Ovary (tissue), 9 donors: Measurements from ENCODE around the gene BICRAL. TPM values are rescaled to one million over a fixed set of nuclear protein-coding genes. Genes with fewer than 3 reads are reported as not detected.

ENCODE experiments used
- DNase-seq, 5 donors: peaks; one replicate each; pipeline ENCODE4 v3.0.0-alpha.2; 2019 to 2020
- H3K27ac ChIP-seq, 2 donors: fragments of 200-600 bp; one replicate each; pipeline versions ENCODE4 v1.5.1 to v1.8.0; 2019 to 2022
- H3K27me3 ChIP-seq: fragments of 200-600 bp; one replicate; pipeline ENCODE4 v1.8.0; 2022
- H3K36me3 ChIP-seq: fragments of 200-600 bp; sonication (generic); one replicate; pipeline ENCODE4 v1.5.1; 2019
- H3K4me1 ChIP-seq: one replicate; pipeline ENCODE4 v1.8.1; 2013; ENCODE audit warnings: mild to moderate bottlenecking, moderate library complexity; ENCODE audit not compliant: insufficient read depth
- H3K4me3 ChIP-seq: fragments of 200-600 bp; sonication (generic); one replicate; pipeline ENCODE4 v1.5.1; 2017
- H3K9me3 ChIP-seq, 2 donors: fragments of 200-600 bp in 1 of 2; sonication (generic) in 1 of 2; one replicate each; pipeline versions ENCODE4 v1.5.1 to v1.8.1; 2013 to 2019; ENCODE audit warnings: mild to moderate bottlenecking in 1 of 2, moderate library complexity in 1 of 2
- CTCF ChIP-seq, 3 donors: fragments of 450-650 bp in 2 of 3; fragments of 200-600 bp in 1 of 3; IDR thresholded peaks; one replicate each; pipeline versions ENCODE4 v1.5.1 to v1.8.0; 2016 to 2022; ENCODE audit warnings: antibody characterized with exemption in 3 of 3, mild to moderate bottlenecking in 1 of 3
- EP300 ChIP-seq: sonication (generic); formaldehyde crosslinking; IDR thresholded peaks from one replicate; pipeline ENCODE4 v1.6.1; 2017; ENCODE audit warnings: antibody characterized with exemption
- POLR2A ChIP-seq: fragments of 450-650 bp; IDR thresholded peaks from one replicate; pipeline ENCODE4 v1.6.1; 2017; ENCODE audit warnings: antibody characterized with exemption, mild to moderate bottlenecking, moderate library complexity
- WGBS, 3 donors: extraction: QIAGEN DNeasy Blood & Tissue Kit in 1 of 3; methylation state at CpG; one replicate each; pipeline versions ENCODE4 v1.1.5 to v1.1.7; 2013 to 2017; 5-methylcytosine and 5-hydroxymethylcytosine counted together
- intact Hi-C, 4 donors: fragments of 100-400 bp; cut with DNase I; formaldehyde crosslinking; loops; one replicate each; pipeline versions ENCODE4 v1.11.0 to v1.15.1; 2022 to 2023
- polyA plus RNA-seq, 2 donors: library from polyadenylated mRNA; stranded (reverse); fragments of 200-250 nt in 1 of 2; fragments of 350-450 nt in 1 of 2; fragmentation: Illumina TruSeq in 1 of 2; extraction: RNeasy Lipid Tissue Mini Kit (QIAGEN cat#74804) in 1 of 2; gene quantifications; one replicate each; pipeline ENCODE4 v1.2.3, GENCODE V29; 2013 to 2014
- total RNA-seq, 7 donors: library from RNA; depleted of rRNA in 2 of 7; stranded (reverse); fragments of >200 nt in 2 of 7; fragmentation: NEBNext Ultra II Directional in 3 of 7; extraction: Animal tissue kit (Norgen Biotek cat#: 25700) in 3 of 7; gene quantifications; one replicate each; pipeline versions ENCODE4 v1.1.0 to v1.2.4, GENCODE V29; 2016 to 2023
- donor health status: DM: no; HTN: no; CAD: no; lungs with moderate emphysema.
- donor health status: DM: no; HTN: no; CAD: no.
- donor health status: Bipolar disorder and iron deficiency.
- donor health status: DM: yes; HTN: yes; CAD: no.
- donor health status: DM: no; HTN: no; CAD: no.
- donor health status: DM: yes; HTN: yes; CAD: no.

Gene BICRAL
- total and polyA plus RNA-seq, 9 donors: 10.5 to 27.1 (median 24.9) TPM

DNA sequence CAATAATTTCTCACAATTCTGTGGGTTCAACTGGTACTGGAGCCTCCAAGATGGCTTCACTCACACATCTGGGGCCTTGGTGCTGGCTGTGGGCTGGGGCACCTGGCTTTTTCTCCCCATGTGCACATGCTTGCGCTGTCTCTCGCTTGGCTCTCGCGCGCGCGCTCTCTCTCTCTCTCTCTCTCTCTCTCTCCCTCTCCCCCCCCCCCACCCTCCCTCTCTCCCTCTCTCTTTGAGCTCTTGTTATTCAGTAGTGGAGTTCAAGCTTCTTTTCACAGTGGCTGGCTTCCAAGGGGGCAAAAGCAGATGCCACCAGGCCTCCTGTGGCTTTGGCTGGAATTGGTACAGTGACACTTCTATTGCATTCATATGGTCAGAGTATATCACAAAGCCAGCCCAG is 25.1 kb upstream of the BICRAL start:
- no peak for DNase-seq
- Histone ChIP-seq H3K4me1 (peaks cover 3% of the 10 kb centered on the region), H3K4me3 (no peak overlapping the region), H3K36me3 (no peaks in the 10 kb centered on the region), H3K27me3 (no peaks in the 10 kb centered on the region), H3K27ac (no peak overlapping the region), H3K9me3 (no peaks in the 10 kb centered on the region)
- 91 to 95% (median 94%) methylated on average over 7 of the region's 7 CpGs for WGBS, 3 donors
- intact Hi-C loops: no loop called here
- TF ChIP-seq EP300 (no peak), POLR2A (no peak), CTCF (IDR thresholded peaks at IDR 0.05) (no peak)

- 84 to 94% (median 92%) methylated on average over 3 of the region's 3 CpGs for WGBS, 3 donors
- H3K4me3 ChIP-seq: no peak overlapping the region
- no peak overlapping the region for H3K27ac ChIP-seq
- no peak for DNase-seq
- TF ChIP-seq CTCF (IDR thresholded peaks at IDR 0.05): no peak
- no peak for TF ChIP-seq EP300
- TF ChIP-seq POLR2A: no peak
- H3K9me3 ChIP-seq: no peaks in the 10 kb centered on the region
- no peaks in the 10 kb centered on the region for H3K36me3 ChIP-seq
- intact Hi-C loops: no loop called here
- no peaks in the 10 kb centered on the region for H3K4me1 ChIP-seq
- H3K27me3 ChIP-seq: no peaks in the 10 kb centered on the region
Observed at GRCh38 chr6:42758756-42759430, 23.0 kb upstream of the BICRAL start.

DNA sequence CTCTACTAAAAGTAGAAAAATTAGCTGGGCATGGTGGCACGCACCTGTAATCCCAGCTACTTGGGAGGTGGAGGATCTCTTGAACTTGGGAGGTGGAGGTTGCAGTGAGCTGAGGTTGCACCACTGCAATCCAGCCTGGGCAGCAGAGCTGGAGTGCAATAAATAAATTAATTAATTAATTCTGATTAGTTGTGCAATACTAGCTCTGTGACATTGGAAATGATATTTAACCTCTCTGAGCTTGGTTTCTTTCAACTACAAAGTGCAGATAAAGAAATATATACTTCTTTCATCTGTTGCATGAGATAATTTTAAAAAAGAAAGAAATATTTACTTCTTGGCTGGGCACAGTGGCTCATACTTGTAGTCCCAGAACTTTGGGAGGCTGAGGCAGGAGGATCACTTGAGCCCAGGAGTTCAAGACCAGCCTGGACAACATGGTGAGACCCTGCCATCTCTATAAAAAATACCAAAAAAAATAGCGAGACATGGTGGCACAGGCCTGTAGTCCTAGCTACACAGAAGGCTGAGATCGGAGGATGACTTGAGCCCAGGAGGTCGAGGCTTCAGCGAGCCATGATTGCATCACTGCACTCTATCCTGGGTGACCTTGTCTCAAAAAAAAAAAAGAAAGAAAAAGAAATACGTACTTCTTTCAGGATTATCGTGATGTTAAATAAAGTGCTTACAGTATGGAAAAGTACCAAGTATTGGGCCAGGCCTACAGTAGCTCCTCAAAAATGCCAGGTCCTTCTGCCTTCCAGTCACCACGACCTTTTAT is 20.4 kb upstream of the BICRAL start:
- Histone ChIP-seq H3K4me3 (no peak overlapping the region), H3K9me3 (no peaks in the 10 kb centered on the region), H3K4me1 (no peaks in the 10 kb centered on the region), H3K36me3 (no peaks in the 10 kb centered on the region), H3K27me3 (no peaks in the 10 kb centered on the region), H3K27ac (no peak overlapping the region)
- intact Hi-C loops: no loop called here
- DNase-seq: no peak
- no peak for TF ChIP-seq CTCF (IDR thresholded peaks at IDR 0.05)
- no peak for TF ChIP-seq POLR2A
- TF ChIP-seq EP300: no peak
- 85 to 91% (median 86%) methylated on average over 8 of the region's 8 CpGs for WGBS, 3 donors

- DNase-seq: no peak
- Histone ChIP-seq H3K9me3 (no peaks in the 10 kb centered on the region), H3K4me1 (no peaks in the 10 kb centered on the region), H3K27me3 (no peaks in the 10 kb centered on the region), H3K27ac (no peak overlapping the region), H3K4me3 (no peak overlapping the region), H3K36me3 (no peaks in the 10 kb centered on the region)
- intact Hi-C loops: no loop called here
- TF ChIP-seq EP300 (no peak), CTCF (IDR thresholded peaks at IDR 0.05) (no peak), POLR2A (no peak)
- WGBS, 3 donors: 92 to 98% (median 97%) methylated on average over 3 of the region's 3 CpGs
Observed at GRCh38 chr6:42762426-42762859, 19.4 kb upstream of the BICRAL start.
